ENCODE results near the gene CLDND2.

DNA sequence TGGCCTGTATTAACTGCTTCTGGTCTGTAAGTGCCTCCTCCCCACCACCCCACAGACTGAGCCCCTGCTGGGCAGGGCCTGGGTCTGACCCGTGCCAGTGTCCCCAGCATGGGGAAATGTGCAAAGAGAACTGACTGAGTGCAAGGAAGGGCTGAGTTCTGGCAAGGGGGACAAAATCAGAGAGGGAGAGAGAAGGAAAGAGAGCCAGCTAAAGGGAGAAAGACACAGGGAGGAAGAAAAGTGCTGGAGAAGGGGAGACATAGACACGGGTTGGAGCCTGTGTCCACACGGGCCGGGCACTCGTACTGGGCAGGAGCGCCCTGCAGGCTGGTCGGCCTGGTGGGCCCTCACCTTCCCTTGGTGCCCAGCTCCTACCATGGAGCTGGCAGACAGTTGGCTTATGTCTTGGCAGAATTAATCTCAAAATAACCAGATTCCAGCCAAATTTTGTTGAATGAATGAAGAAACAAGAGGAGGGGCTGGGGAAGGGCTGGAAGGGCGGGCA, 2.4 kb upstream of the CLDND2 start:
- TF ChIP-seq KDM1A (IDR thresholded peaks at IDR 0.05; ENCODE audit: borderline replicate concordance) (no peak), ZNF274 (IDR thresholded peaks at IDR 0.05; ENCODE audit: insufficient read depth, insufficient read length) (no peak), ZNF24 (IDR thresholded peaks at IDR 0.05) (no peak), REST (IDR thresholded peaks at IDR 0.05; ENCODE audit: low read depth, low read length) (no peak), POLR2AphosphoS5 (IDR thresholded peaks at IDR 0.05; ENCODE audit: low read length) (no peak), EED (IDR thresholded peaks at IDR 0.05; ENCODE audit: low read depth) (no peak), USF2 (IDR thresholded peaks at IDR 0.05; ENCODE audit: borderline replicate concordance, low read depth, low read length) (no peak), CEBPB (IDR thresholded peaks at IDR 0.05; ENCODE audit: borderline replicate concordance in 1 of 2, low read depth in 2 of 2, low read length in 2 of 2) (no peak), RELA (IDR thresholded peaks at IDR 0.05; ENCODE audit: borderline replicate concordance, partially characterized antibody) (no peak)
- TF ChIP-seq, protein P1, sequence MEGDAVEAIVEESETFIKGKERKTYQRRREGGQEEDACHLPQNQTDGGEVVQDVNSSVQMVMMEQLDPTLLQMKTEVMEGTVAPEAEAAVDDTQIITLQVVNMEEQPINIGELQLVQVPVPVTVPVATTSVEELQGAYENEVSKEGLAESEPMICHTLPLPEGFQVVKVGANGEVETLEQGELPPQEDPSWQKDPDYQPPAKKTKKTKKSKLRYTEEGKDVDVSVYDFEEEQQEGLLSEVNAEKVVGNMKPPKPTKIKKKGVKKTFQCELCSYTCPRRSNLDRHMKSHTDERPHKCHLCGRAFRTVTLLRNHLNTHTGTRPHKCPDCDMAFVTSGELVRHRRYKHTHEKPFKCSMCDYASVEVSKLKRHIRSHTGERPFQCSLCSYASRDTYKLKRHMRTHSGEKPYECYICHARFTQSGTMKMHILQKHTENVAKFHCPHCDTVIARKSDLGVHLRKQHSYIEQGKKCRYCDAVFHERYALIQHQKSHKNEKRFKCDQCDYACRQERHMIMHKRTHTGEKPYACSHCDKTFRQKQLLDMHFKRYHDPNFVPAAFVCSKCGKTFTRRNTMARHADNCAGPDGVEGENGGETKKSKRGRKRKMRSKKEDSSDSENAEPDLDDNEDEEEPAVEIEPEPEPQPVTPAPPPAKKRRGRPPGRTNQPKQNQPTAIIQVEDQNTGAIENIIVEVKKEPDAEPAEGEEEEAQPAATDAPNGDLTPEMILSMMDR (IDR thresholded peaks at IDR 0.05 in 2 of 3, conservative IDR thresholded peaks at IDR 0.05 in 1 of 3; ENCODE audit: control insufficient read depth in 2 of 3, extremely low read depth in 1 of 3, insufficient read depth in 1 of 3, low read depth in 3 of 3, low read length in 3 of 3): no peak
- TF ChIP-seq, protein P2, sequence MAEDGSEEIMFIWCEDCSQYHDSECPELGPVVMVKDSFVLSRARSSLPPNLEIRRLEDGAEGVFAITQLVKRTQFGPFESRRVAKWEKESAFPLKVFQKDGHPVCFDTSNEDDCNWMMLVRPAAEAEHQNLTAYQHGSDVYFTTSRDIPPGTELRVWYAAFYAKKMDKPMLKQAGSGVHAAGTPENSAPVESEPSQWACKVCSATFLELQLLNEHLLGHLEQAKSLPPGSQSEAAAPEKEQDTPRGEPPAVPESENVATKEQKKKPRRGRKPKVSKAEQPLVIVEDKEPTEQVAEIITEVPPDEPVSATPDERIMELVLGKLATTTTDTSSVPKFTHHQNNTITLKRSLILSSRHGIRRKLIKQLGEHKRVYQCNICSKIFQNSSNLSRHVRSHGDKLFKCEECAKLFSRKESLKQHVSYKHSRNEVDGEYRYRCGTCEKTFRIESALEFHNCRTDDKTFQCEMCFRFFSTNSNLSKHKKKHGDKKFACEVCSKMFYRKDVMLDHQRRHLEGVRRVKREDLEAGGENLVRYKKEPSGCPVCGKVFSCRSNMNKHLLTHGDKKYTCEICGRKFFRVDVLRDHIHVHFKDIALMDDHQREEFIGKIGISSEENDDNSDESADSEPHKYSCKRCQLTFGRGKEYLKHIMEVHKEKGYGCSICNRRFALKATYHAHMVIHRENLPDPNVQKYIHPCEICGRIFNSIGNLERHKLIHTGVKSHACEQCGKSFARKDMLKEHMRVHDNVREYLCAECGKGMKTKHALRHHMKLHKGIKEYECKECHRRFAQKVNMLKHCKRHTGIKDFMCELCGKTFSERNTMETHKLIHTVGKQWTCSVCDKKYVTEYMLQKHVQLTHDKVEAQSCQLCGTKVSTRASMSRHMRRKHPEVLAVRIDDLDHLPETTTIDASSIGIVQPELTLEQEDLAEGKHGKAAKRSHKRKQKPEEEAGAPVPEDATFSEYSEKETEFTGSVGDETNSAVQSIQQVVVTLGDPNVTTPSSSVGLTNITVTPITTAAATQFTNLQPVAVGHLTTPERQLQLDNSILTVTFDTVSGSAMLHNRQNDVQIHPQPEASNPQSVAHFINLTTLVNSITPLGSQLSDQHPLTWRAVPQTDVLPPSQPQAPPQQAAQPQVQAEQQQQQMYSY (CRISPR knock-in tag; IDR thresholded peaks at IDR 0.05): no peak
